Raji (cell line): ENCODE results near the gene IFNLR1.

Experiments
- POLR2A ChIP-seq: IDR thresholded peaks from 2 replicates; pipeline ENCODE4 v1.6.1; 2011; ENCODE audit warnings: low read depth, low read length, control low read depth; ENCODE audit not compliant: insufficient read depth

IFNLR1 gene

DNA sequence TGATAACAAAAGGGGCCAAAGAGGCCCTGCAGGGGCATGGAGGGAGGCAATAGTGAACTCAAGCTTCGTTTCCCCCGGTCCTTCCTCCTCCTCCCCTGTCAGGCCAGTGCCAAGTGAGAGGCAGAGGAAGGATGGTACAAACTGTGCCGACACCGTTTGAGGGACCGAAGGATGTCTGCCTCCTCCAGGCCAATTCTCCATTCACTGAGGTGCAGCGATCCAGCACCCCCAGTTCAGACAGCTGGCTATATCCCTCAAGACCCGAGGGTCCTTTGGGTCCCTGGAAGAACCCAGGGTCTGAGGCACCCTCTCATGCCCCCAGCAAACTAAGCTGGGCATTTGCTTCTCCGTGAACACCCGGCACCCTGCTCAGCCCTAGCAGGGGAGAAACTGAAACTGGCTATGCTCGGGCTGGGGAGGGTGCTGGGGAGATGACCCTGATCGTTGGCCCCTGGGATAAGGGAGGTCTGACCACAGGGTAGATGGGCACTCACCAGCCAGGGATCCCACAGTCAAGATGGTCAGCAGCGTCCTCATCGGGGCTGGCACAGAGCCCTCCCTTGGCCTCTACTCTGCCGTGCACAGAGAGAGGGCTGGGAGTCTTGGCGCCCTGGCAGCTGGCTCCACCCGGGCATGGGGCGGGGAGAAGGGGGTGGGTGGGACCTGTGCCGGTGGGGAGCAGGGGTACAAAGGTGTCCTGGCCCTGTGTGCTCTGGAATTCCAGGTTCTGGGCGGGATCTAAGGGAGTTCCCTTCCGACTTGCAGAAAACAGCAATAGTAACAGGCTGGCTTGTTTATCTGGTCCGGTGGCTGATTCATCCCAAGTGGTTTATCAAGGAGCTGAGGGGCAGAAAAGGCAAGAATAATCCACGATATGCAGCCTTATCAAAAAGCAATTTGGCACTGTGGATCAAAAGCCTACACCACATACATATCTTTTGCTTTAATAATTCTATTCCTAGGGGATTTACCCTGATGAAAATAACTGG is 44.2 kb downstream of the IFNLR1 start, which contains the start of gene IL22RA1:
Gene IL22RA1, minus strand, starts transcription at position 595 of the 989 bp plus-strand sequence. Its CDS starts 58 bp downstream, at position 537.
- TF ChIP-seq POLR2A, result no peak

GRCh38 chr1:24141311-24141997 is 45.6 kb downstream of the IFNLR1 start:
- no peak for TF ChIP-seq POLR2A

- TF ChIP-seq POLR2A, result no peak
These were observed 46.3 kb downstream of the IFNLR1 start for GRCh38 chr1:24140741-24141181.

- TF ChIP-seq POLR2A, result no peak
These were observed 47.2 kb downstream of the IFNLR1 start for GRCh38 chr1:24139841-24140425.

- TF ChIP-seq POLR2A, result no peak
These were observed 47.9 kb downstream of the IFNLR1 start for GRCh38 chr1:24139222-24139489.

DNA sequence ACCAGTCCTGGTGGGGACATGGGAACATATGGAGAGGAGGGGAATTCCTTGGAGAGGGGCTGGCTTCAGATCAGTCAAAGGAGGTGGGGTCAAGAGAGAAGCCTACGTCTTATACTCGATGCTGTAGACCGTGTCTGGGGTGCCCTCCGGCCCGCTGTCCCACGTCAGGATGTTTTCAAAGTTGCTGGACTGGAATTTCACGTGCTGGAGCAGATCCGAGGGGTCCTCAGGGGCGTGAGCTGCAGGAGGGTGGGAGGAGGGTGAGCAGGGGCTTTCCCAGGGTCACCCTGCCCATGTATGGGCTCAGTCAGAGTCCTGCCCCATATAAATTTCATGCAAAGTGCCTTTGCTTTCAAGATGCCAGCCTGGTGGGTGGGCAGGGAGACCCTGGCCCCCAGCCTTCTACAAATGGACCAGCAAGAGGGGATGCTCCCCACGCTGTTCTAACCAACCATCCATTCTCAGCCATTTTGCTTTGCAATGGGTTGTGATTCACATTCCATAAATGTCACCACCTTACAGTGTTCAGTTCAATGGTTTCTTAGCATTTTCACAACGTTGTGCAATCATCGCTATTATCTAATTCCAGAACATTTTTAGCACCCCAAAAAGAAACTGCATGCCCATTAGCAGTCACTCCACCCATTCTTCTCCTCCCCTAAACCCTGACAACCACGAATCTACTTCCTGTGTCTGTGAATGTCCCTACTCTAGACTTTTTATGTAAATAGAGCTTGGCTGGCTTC is 48.4 kb downstream of the IFNLR1 start:
- no peak for TF ChIP-seq POLR2A

GRCh38 chr1:24136956-24137539 is 50.0 kb downstream of the IFNLR1 start:
- no peak for TF ChIP-seq POLR2A

DNA sequence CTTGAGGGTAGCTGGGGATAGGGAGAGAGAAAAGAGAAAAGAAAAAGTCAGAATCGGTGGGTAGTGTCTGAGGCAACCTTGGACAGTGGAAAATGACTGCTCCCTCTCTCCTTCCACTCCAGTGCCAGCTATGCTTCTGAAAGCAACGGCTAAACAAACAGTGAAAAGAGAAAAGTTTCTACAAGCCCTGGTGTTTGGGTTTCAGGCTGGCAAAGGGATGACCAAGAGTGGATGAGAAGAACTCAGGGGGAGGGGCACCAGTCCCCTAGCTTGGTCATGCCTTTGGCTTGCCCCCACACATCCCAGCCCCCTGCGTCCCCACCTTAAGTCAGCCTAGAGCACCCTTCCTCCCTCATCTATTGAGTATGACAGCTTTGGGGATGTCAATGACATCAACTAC is 52.7 kb downstream of the IFNLR1 start:
- TF ChIP-seq POLR2A, result no peak

- TF ChIP-seq POLR2A, result no peak
These were observed 53.3 kb downstream of the IFNLR1 start for GRCh38 chr1:24133819-24134218.

DNA sequence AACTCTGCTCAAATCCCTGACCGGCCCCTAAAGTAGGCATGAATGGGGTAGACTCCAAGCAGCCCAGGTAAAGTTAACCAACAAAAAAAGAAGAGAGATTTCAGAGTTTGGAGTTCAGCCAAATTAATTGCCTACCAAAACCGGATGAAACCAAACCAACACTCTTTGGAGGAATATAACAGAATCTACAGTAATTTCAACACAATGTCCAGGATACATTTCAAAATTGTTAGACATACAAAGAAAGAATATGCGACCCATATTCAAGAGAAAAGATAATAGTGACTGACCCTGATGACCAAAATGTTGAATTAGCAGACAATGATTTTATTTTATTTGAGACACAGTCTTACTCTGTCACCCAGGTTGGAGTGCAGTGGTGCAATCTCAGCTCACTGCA is 56.7 kb downstream of the IFNLR1 start:
- TF ChIP-seq POLR2A, result no peak

- TF ChIP-seq POLR2A, result no peak
These were observed 59.2 kb downstream of the IFNLR1 start for GRCh38 chr1:24127801-24128363.

GRCh38 chr1:24127134-24127800 is 59.8 kb downstream of the IFNLR1 start:
- no peak for TF ChIP-seq POLR2A

- no peak for TF ChIP-seq POLR2A
These were observed 60.4 kb downstream of the IFNLR1 start for GRCh38 chr1:24126672-24127023.
